IPS-15b (cell line): ENCODE data around the gene GFRA1.

Source experiments
- H3K27me3 ChIP-seq: one replicate; pipeline ENCODE4 v1.6.1; 2013; ENCODE audit warnings: low read length; ENCODE audit not compliant: control insufficient read depth, insufficient read depth
- H3K36me3 ChIP-seq: one replicate; pipeline ENCODE4 v1.6.1; 2013; ENCODE audit warnings: low read length; ENCODE audit not compliant: control insufficient read depth, insufficient read depth
- H3K4me1 ChIP-seq: one replicate; pipeline ENCODE4 v1.6.1; 2013; ENCODE audit warnings: mild to moderate bottlenecking, low read length; ENCODE audit not compliant: control insufficient read depth, insufficient read depth
- H3K4me3 ChIP-seq: one replicate; pipeline ENCODE4 v1.5.1; 2013; ENCODE audit warnings: low read depth, low read length
- H3K9ac ChIP-seq: one replicate; pipeline ENCODE4 v1.6.1; 2013; ENCODE audit warnings: low read depth, mild to moderate bottlenecking, low read length
- H3K9me3 ChIP-seq: one replicate; pipeline ENCODE4 v1.6.1; 2013; ENCODE audit warnings: mild to moderate bottlenecking, low read length; ENCODE audit not compliant: control insufficient read depth, insufficient read depth

The GFRA1 gene

GRCh38 chr10:116101616-116102315 lies 171.2 kb downstream of the GFRA1 start:
- H3K4me3 ChIP-seq = no peak overlapping the region
- H3K9me3 ChIP-seq = no peaks in the 10 kb centered on the region

GRCh38 chr10:116100984-116101383 lies 172.0 kb downstream of the GFRA1 start:
- Histone ChIP-seq H3K36me3 (no peaks in the 10 kb centered on the region), H3K27me3 (no peaks in the 10 kb centered on the region), H3K4me3 (no peak overlapping the region), H3K9ac (no peak overlapping the region), H3K4me1 (no peaks in the 10 kb centered on the region), H3K9me3 (no peaks in the 10 kb centered on the region)

More at GRCh38 chr10:116101616-116102315, 171.2 kb downstream of the GFRA1 start:
- no peaks in the 10 kb centered on the region for H3K4me1 ChIP-seq
- H3K27me3 ChIP-seq = no peaks in the 10 kb centered on the region
- H3K9ac ChIP-seq = no peak overlapping the region
- H3K36me3 ChIP-seq = no peaks in the 10 kb centered on the region

GRCh38 chr10:116099023-116099420 lies 174.0 kb downstream of the GFRA1 start:
- Histone ChIP-seq H3K27me3 (no peaks in the 10 kb centered on the region), H3K9me3 (no peaks in the 10 kb centered on the region), H3K4me3 (no peak overlapping the region), H3K9ac (no peak overlapping the region), H3K36me3 (no peaks in the 10 kb centered on the region), H3K4me1 (no peaks in the 10 kb centered on the region)

- Histone ChIP-seq H3K4me3 (no peak overlapping the region), H3K36me3 (no peaks in the 10 kb centered on the region), H3K27me3 (no peaks in the 10 kb centered on the region), H3K9ac (no peak overlapping the region), H3K4me1 (no peaks in the 10 kb centered on the region), H3K9me3 (no peaks in the 10 kb centered on the region)
These were observed 174.5 kb downstream of the GFRA1 start for GRCh38 chr10:116098411-116099022.

DNA sequence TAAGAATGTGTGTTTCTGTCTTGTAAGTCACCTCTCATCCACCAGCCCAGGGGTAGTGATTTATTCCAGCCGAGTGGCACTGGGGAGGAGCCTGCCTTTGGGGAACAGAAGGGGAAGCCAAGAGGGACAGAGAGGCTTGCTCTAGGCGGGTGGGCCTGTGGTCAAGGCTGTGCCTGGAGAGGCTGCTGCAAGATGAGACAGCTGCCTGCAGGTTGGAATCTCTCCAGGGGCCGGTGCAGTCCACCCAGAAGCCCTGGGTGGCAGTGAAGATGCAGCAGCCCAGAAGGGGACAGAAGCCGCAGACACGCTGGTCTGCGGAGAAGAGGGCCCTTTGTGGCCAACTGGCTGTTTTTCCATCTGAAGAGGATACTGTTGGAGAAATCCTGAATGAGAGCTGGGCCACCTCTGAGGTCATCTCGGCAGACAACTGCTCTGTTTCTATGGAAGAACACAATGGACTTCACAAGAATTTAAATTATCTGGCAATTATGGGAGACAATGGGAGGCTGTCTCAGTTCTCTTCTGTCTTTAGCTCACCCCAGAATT lies 175.7 kb downstream of the GFRA1 start:
- Histone ChIP-seq H3K4me3 (no peak overlapping the region), H3K27me3 (no peaks in the 10 kb centered on the region), H3K4me1 (no peaks in the 10 kb centered on the region), H3K9me3 (no peaks in the 10 kb centered on the region), H3K9ac (no peak overlapping the region), H3K36me3 (no peaks in the 10 kb centered on the region)

DNA sequence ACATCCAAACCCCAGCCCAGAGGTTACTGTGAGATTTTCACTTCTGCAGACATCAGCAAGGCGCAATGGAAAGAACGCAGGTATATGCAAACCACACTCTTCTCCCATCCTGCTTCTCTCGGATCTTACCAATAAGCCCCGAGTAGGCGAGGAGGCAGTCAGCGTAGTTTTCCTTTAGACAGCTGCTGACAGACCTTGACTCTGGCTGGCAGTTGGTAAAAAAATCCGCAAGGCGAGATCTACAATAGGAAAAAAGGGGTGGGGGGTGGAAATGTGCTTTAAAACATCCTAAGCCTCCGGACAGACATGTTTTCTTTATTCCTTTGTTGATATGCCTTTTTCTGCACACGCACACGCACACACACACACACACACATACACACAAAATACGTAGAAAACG lies 176.5 kb downstream of the GFRA1 start:
- no peak overlapping the region for H3K4me3 ChIP-seq
- no peaks in the 10 kb centered on the region for H3K9me3 ChIP-seq
- H3K9ac ChIP-seq = no peak overlapping the region
- H3K27me3 ChIP-seq = no peaks in the 10 kb centered on the region
- no peaks in the 10 kb centered on the region for H3K36me3 ChIP-seq
- H3K4me1 ChIP-seq = no peaks in the 10 kb centered on the region

GRCh38 chr10:116094356-116094755 lies 178.7 kb downstream of the GFRA1 start:
- Histone ChIP-seq H3K4me3 (no peak overlapping the region), H3K36me3 (no peaks in the 10 kb centered on the region), H3K27me3 (no peaks in the 10 kb centered on the region), H3K9ac (no peak overlapping the region), H3K4me1 (no peaks in the 10 kb centered on the region), H3K9me3 (no peaks in the 10 kb centered on the region)

DNA sequence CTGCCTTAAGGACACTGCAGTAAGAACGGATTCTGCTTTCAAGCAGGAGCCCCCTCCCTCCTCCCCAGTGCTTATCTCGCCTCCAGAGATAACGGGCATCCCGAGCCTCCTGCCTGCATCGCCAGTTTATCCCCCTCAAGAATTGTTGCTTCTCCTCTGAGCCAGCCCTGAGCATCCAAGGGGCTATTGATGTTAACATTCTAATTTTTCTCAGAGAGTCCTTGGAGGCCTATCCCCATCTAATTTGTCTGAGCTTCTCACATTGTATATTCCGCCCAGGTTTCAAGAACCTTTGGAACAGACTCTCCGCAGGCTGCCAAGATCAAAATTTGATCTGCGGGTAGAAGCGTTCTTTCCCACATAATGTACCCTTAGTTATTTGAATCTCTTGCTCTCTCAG lies 180.0 kb downstream of the GFRA1 start:
- no peaks in the 10 kb centered on the region for H3K27me3 ChIP-seq

GRCh38 chr10:116088985-116089384 lies 184.0 kb downstream of the GFRA1 start:
- H3K4me1 ChIP-seq = no peaks in the 10 kb centered on the region
- no peaks in the 10 kb centered on the region for H3K27me3 ChIP-seq
- H3K4me3 ChIP-seq = no peak overlapping the region
- no peak overlapping the region for H3K9ac ChIP-seq
- H3K9me3 ChIP-seq = no peaks in the 10 kb centered on the region
- no peaks in the 10 kb centered on the region for H3K36me3 ChIP-seq

More for the DNA sequence above, 180.0 kb downstream of the GFRA1 start:
- no peak overlapping the region for H3K9ac ChIP-seq
- H3K9me3 ChIP-seq = no peaks in the 10 kb centered on the region
- no peaks in the 10 kb centered on the region for H3K4me1 ChIP-seq
- H3K4me3 ChIP-seq = no peak overlapping the region
- H3K36me3 ChIP-seq = no peaks in the 10 kb centered on the region

DNA sequence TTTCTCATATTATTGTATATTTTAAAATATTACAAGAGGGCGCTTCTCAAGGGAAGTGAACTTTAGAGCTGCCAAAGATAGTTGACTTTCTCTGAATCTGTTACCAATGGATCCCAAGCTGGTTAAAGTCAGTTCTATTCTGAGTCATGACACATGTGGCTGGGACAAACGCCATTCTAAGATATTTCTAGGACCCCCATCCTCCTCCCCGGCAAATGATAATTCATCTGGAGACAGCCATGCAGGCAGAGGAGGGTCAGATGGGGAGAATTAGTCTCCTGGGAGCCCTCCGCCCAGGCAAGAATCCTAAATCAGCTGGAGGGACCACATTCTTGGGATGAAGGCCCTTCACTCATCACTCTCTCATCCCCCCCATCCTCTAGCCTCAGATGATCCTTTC lies 187.7 kb downstream of the GFRA1 start:
- Histone ChIP-seq H3K4me3 (no peak overlapping the region), H3K4me1 (no peaks in the 10 kb centered on the region), H3K9ac (no peak overlapping the region)

DNA sequence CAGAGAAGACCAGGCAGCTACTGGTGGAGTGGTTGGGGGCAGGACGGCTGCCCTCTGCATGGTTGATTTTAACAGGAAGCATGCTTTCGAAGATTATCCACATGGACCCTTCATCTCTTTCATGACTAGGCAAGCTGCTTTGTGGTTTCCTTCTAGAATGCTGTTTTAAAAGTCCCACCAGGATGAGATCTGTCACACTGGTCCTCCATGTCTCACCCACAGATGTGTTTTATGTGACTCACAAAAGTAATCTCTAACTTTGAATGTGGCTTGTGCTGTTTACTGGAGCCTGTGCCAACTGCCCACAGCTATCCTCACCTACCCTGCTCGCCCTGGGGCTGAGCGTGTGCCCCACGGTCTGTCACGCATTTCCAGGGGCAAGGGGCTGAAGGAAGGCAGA lies 188.8 kb downstream of the GFRA1 start:
- no peak overlapping the region for H3K4me3 ChIP-seq
- no peaks in the 10 kb centered on the region for H3K27me3 ChIP-seq
- H3K4me1 ChIP-seq = no peaks in the 10 kb centered on the region
- H3K9ac ChIP-seq = no peak overlapping the region
- no peaks in the 10 kb centered on the region for H3K36me3 ChIP-seq
- H3K9me3 ChIP-seq = no peaks in the 10 kb centered on the region

More for the DNA sequence above, 187.7 kb downstream of the GFRA1 start:
- Histone ChIP-seq H3K36me3 (no peaks in the 10 kb centered on the region), H3K9me3 (no peaks in the 10 kb centered on the region), H3K27me3 (no peaks in the 10 kb centered on the region)

GRCh38 chr10:116083226-116083762 lies 189.7 kb downstream of the GFRA1 start:
- no peak overlapping the region for H3K4me3 ChIP-seq
- no peaks in the 10 kb centered on the region for H3K4me1 ChIP-seq
- no peaks in the 10 kb centered on the region for H3K36me3 ChIP-seq
- H3K9ac ChIP-seq = no peak overlapping the region
- H3K27me3 ChIP-seq = no peaks in the 10 kb centered on the region
- H3K9me3 ChIP-seq = no peaks in the 10 kb centered on the region
